HG03060 (cell line): ENCODE measurements around the gene SPATS2L.

Source experiments
- ATAC-seq: cut with Tn5 transposase; IDR thresholded peaks from one replicate; pipeline ENCODE4 v1.9.1; 2021; ENCODE audit warnings: low read depth, moderate number of reproducible peaks; ENCODE audit not compliant: unreplicated experiment

Gene SPATS2L, protein sequence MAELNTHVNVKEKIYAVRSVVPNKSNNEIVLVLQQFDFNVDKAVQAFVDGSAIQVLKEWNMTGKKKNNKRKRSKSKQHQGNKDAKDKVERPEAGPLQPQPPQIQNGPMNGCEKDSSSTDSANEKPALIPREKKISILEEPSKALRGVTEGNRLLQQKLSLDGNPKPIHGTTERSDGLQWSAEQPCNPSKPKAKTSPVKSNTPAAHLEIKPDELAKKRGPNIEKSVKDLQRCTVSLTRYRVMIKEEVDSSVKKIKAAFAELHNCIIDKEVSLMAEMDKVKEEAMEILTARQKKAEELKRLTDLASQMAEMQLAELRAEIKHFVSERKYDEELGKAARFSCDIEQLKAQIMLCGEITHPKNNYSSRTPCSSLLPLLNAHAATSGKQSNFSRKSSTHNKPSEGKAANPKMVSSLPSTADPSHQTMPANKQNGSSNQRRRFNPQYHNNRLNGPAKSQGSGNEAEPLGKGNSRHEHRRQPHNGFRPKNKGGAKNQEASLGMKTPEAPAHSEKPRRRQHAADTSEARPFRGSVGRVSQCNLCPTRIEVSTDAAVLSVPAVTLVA

GRCh38 chr2:200306196-200306930, at the start of gene SPATS2L:
Gene SPATS2L, plus strand, starts transcription at chr2:200306693. Its CDS starts 82,552 bp downstream, at chr2:200389245.
- no peak for ATAC-seq

GRCh38 chr2:200257570-200257969, 48.9 kb upstream of the SPATS2L start:
- no peak for ATAC-seq

- ATAC-seq = no peak
These were observed 48.4 kb upstream of the SPATS2L start for GRCh38 chr2:200258081-200258480.

DNA sequence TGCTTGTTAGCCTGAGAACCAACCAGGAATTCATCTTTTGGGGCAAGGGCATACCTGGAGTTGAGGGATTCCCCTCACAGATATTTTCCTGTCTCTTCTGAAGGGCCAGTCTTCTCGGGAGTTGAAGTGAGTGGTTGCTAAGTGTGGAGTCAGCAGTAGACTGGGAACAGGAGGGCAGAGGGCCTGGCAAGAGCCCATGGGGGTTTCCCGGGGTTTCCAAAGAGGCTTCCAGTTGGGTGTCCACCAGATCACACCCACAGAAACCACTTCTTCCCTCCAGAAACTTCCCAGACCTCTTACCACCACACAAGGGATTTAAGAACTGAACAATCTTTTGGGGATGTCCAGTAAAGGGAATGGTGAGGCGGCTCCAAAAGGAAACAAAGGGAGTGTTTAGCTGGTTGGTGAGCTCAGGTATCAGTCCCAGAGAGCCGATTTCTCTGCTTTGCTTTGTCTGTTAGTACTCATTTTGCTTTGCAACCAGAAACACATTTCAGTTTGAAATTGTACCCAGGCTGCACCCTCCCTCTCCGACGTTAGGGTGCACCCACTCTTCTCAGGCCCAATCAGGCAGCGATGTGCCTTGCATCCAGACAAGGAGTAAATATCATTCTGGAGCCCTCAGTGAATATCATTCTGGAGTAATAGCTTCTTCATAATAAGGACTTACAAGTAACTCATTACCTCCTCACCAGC, 47.5 kb upstream of the SPATS2L start:
- no peak for ATAC-seq

DNA sequence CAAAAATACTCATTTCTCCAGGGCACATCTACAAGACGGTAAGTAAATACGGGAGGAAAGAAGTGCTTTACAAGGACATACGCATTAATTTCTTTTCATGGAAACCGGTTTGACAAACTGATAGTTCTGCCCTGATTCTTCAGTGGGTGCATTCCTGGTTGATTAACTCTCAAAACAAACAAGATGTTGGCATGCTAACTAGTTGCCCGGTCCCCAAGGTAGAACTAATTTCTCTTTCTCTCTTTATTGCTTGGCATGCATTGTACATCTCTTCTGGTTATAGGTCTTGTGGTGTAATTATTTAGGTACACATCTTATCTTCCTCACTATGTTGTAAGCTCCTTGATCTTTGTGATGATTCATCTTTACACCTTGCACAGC, 46.9 kb upstream of the SPATS2L start:
- ATAC-seq = no peak

GRCh38 chr2:200262047-200262446, 44.4 kb upstream of the SPATS2L start:
- no peak for ATAC-seq

- no peak for ATAC-seq
These were observed 43.2 kb upstream of the SPATS2L start for GRCh38 chr2:200263279-200263678.

DNA sequence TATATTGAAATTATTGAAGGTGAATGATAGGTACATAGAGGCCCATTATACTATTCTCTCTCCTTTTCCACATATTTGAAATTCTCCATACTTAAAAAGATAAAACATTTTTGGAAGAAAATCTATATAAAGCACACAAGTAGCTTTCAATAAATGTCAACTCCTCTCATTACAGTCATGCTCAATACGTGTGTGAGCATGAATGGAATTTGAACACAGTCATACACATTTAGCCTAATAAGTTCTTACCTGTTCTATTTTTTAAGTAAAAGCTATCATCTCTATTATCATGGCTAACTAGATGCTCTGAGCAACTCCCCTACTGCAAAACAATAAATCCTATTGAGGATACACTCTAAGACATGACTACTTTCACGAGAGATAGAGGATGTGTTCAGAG, 41.9 kb upstream of the SPATS2L start:
- ATAC-seq = no peak

DNA sequence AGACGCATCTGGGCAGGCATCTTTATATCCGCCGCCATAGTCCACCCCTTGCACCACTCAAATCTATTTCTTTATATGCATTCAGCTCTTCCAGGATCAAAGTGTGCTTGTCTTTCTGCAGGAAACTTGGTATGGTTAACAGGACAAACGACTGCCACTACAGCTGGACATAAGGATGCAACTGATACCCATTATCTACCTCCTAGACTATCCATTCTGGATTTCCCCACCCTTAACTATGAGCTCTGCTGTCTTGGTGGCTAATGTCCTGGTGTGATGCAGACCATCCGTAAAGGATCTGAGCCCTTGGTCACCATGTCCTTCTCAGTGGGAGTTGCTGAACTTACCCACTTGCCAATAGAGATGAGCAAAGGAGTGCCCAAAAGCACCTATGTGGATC, 40.1 kb upstream of the SPATS2L start:
- no peak for ATAC-seq

- ATAC-seq = no peak
These were observed 39.1 kb upstream of the SPATS2L start for GRCh38 chr2:200267350-200267749.

- no peak for ATAC-seq
These were observed 35.8 kb upstream of the SPATS2L start for GRCh38 chr2:200270732-200271131.

DNA sequence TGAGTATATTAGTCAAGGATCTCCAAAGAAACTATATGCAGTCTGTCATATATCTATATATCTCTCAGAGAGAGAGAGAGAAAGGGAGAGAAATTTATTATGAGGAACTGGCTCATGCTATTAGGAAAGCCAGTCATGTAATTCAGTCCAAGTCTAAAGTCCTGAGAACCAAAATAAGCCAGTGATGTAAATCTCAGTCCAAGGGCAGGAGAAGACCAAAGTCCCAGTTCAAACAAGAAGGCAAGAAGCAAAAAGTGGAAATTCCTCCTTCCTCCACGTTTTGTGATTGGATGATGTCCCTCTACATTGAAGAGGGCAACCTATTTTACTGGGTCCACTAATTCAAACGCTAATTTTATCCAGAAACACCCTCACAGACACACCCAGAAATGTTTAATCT, 34.2 kb upstream of the SPATS2L start:
- ATAC-seq = no peak

DNA sequence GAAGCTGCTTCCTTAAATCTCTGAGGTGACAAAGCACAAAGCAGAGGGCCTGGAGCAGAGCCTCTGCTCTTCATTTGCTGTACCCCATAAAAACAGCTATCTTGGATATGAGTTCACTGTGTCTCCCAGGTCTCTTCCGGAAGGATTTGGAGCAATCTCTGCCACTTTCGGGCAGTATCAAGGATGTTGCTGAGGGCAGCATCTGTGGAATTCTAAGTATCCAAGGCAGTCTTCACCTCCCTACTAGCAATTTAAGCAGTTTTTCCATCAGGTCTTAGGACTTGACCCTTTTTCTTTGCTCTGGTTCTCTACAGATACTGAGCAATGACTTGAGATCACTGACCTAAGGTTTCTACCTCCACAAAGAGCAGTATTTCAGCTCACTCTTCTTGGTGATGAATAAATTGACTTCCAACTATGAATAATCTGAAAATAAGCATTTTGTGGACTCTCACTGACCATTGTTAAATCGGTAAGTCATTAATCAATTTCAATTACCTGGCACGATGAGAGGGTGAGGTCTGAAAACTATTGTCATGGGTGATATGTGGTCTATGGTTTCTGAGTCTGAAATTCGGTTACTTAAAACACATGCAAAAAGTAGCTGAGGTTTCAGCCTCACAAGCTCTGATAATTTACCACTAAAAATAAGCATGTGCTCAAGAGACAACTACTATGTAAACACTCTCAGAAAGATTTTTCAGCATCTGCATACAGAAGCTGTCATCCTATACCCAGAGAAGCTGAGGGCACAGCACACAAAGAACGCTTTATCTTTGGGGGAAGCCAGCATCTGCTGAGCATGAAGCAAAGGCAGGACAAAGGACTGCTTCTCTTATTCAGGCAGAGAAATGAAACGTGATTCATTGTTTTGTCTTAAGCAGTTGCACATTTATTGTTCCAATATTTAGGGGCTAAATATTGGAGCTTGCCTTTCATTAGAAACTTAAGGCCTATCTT, 32.1 kb upstream of the SPATS2L start:
- ATAC-seq = no peak

- no peak for ATAC-seq
These were observed 31.0 kb upstream of the SPATS2L start for GRCh38 chr2:200275295-200276013.

DNA sequence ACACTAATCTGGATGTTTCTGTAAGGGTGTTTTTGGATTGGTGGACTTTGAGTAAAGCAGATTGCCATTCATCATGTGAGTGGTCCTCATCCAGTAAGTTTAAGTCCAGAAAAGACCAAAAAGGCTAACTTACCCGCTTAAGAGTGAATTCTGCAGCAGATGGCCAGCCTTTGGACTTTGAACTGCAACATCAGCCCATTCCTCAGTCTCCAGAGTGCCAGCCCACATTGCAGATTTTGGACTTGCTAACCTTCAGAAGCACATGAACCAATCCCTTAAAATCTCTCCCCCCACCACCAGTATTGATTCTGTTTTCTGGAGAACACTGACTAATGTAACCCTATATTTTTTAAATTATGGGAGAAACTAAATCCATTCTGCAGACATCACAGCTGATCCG, 30.0 kb upstream of the SPATS2L start:
- ATAC-seq = no peak

DNA sequence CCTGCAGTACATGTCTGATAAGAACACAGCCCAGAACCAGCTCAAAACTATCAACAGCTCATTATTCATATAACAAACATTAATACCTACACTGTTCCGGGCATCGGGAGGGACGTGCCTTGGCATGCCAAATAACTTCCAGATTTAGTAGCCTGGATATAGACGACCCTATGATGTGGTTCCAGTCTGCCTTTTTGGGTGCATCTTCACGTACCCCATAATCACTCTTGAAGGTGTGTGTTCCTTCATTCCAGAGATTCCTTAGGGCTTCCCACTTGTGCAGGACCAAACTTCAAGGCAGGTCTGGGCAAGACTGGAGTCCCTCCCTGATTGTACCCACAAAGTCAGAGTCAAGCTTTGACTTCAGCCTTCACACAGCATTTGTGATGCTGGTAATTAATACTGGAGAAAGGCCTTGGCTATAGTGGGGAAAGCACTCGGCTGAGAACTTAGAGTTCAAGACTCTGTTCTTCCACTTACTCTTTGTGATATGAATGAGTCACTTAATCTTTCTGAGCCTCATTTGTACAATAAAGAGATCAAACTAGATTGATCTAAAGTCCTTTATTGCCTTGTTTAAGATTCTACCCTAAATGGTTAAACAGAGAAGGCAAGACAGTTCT, 27.7 kb upstream of the SPATS2L start:
- ATAC-seq = no peak

- ATAC-seq = no peak
These were observed 26.6 kb upstream of the SPATS2L start for GRCh38 chr2:200279857-200280256.

DNA sequence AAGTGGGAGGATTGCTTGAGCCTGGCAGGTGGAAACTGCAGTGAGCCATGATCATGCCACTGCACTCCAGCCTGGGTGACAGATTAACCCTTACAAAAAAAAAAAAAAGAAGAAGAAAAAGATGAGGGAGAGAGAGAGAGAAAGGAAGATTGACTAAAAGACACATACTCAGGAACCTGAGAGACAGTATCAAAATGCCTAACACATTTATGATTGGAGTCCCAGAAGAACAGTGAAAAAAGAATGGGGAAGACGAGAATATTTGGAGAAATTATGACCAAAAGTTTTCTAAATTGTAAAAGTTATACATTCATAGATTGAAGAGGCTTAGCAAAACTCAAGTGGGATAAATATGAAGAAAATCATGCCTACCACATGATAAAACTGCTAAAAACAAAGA, 19.9 kb upstream of the SPATS2L start:
- ATAC-seq = no peak
